K562 (cell line): ENCODE data around the gene CLDND1. TPM values are rescaled to one million over a fixed set of nuclear protein-coding genes. Genes with fewer than 3 reads are reported as not detected.

Source experiments
- ATAC-seq: fragments of 200-7000 bp; cut with Tn5 transposase; 3 replicates; pipeline ENCODE4 v1.9.1; 2020; ENCODE audit warnings: moderate library complexity
- BruUV-seq: library from RNA; stranded (reverse); fragments of 400-500 nt; replicated peaks from 2 replicates; lab custom pipeline; 2021; lab: Mats Ljungman, UMichigan
- CTCF ChIA-PET: fragments of 300-600 bp; formaldehyde crosslinking; extraction: SDS; loops from one replicate; lab custom pipeline; 2021; ENCODE audit warnings: low intra/inter-chr PET ratio; lab: Yijun Ruan, JAX
- POLR2A ChIA-PET: fragments of 300-600, 350-650 bp; sonication (Branson Sonifier 250); formaldehyde crosslinking; extraction: SDS; loops from one replicate; lab custom pipeline; 2021; ENCODE audit warnings: antibody characterized with exemption, inconsistent platforms; lab: Yijun Ruan, JAX
- DNase-seq, 4 experiments: peaks; one replicate each; pipeline versions ENCODE4 v3.0.0 to v3.0.0-alpha.2; 2011 to 2018; ENCODE audit warnings: low spot score in 3 of 4, mixed read lengths in 3 of 4; ENCODE audit errors: extremely low read depth in 1 of 4
- FAIRE-seq: peaks from 2 replicates; lab custom pipeline; 2011; peaks lifted over from hg19 to GRCh38; lab: Jason Lieb, UNC
- H2AFZ ChIP-seq: 2 replicates; pipeline ENCODE4 v1.6.0; 2011; ENCODE audit warnings: low read depth, low read length, control low read depth, inconsistent platforms
- H3K27ac ChIP-seq: fragments of 200-600 bp; 3 replicates; pipeline ENCODE4 v1.8.0; 2011; ENCODE audit warnings: low read depth, mild to moderate bottlenecking, control low read depth, inconsistent platforms, low read length, moderate library complexity, mixed read lengths; ENCODE audit errors: extremely low read depth
- H3K27me3 ChIP-seq, 2 experiments: fragments of 300-600 bp in 1 of 2; 2 replicates in 1 of 2; 3 replicates in 1 of 2; pipeline versions ENCODE4 v1.6.0 to v1.8.0; 2011; ENCODE audit warnings: inconsistent platforms in 2 of 2, low read length in 2 of 2, mild to moderate bottlenecking in 1 of 2, mixed read lengths in 1 of 2, moderate library complexity in 1 of 2; ENCODE audit not compliant: control insufficient read depth in 2 of 2, insufficient read depth in 2 of 2
- H3K36me3 ChIP-seq: fragments of 300-600 bp; 3 replicates; pipeline ENCODE4 v1.8.0; 2011; ENCODE audit warnings: mild to moderate bottlenecking, low read length, inconsistent platforms; ENCODE audit not compliant: control insufficient read depth, insufficient read depth
- H3K4me1 ChIP-seq, 2 experiments: fragments of 200-600 bp in 1 of 2; replicated peaks in 1 of 2; 2 replicates in 1 of 2; 3 replicates in 1 of 2; pipeline versions ENCODE4 v1.5.1 to v1.8.0; 2011; ENCODE audit warnings: inconsistent platforms in 2 of 2, low read length in 2 of 2, mild to moderate bottlenecking in 1 of 2, mixed read lengths in 1 of 2, moderate library complexity in 1 of 2; ENCODE audit not compliant: control insufficient read depth in 2 of 2, insufficient read depth in 2 of 2
- H3K4me2 ChIP-seq: 2 replicates; pipeline ENCODE4 v1.6.1; 2011; ENCODE audit warnings: low read length, control low read depth, inconsistent platforms, mixed read lengths; ENCODE audit not compliant: insufficient read depth
- H3K4me3 ChIP-seq: fragments of 200-600 bp; sonication (generic), shearing (Covaris generic); 2 replicates; pipeline ENCODE4 v1.5.1; 2016; ENCODE audit warnings: control low read depth, inconsistent platforms
- H3K79me2 ChIP-seq: fragments of 200-600 bp; 3 replicates; pipeline ENCODE4 v1.8.0; 2011; ENCODE audit warnings: low read length, inconsistent platforms; ENCODE audit not compliant: control insufficient read depth, insufficient read depth
- H3K9ac ChIP-seq, 2 experiments: 2 replicates each; pipeline versions ENCODE4 v1.6.0 to v1.6.1; 2011; ENCODE audit warnings: low read depth in 2 of 2, low read length in 2 of 2, control low read depth in 1 of 2, inconsistent platforms in 1 of 2, mild to moderate bottlenecking in 1 of 2, mixed read lengths in 1 of 2; ENCODE audit not compliant: insufficient read depth in 1 of 2
- H3K9me1 ChIP-seq: one replicate; pipeline ENCODE4 v1.6.0; 2011; ENCODE audit warnings: inconsistent platforms, mild to moderate bottlenecking, low read length, moderate library complexity; ENCODE audit not compliant: control insufficient read depth, insufficient read depth
- H3K9me3 ChIP-seq: replicated peaks from 2 replicates; pipeline ENCODE4 v1.5.1; 2011; ENCODE audit warnings: low read depth, low read length, inconsistent platforms; ENCODE audit not compliant: control insufficient read depth, insufficient read depth
- H4K20me1 ChIP-seq: replicated peaks from 2 replicates; pipeline ENCODE4 v1.6.1; 2011; ENCODE audit warnings: low read length, inconsistent platforms, mixed read lengths; ENCODE audit not compliant: control insufficient read depth, insufficient read depth
- CEBPG ChIP-seq, 3 experiments: fragments of 200-800 bp in 1 of 3; sonication (Bioruptor generic) in 1 of 3; sonication (generic) in 1 of 3; formaldehyde crosslinking in 1 of 3; IDR thresholded peaks in 2 of 3; conservative IDR thresholded peaks in 1 of 3; 2 replicates each; pipeline versions ENCODE4 v1.6.1 to v1.8.0; 2016 to 2022; ENCODE audit warnings: missing compliant biosample characterization in 2 of 3, missing genetic modification characterization in 2 of 3, mild to moderate bottlenecking in 1 of 3, missing genetic modification reagents in 1 of 3
- HIVEP1 ChIP-seq: fragments of 250-450 bp; sonication (Bioruptor Pico); IDR thresholded peaks from 2 replicates; pipeline ENCODE4 v1.4.0; 2020; ENCODE audit warnings: mild to moderate bottlenecking
- PHTF2 ChIP-seq: fragments of 250-450 bp; sonication (Bioruptor Pico); IDR thresholded peaks from 2 replicates; pipeline ENCODE4 v1.5.0; 2021; ENCODE audit warnings: mild to moderate bottlenecking
- ZNF140 ChIP-seq: fragments of 250-450 bp; sonication (Bioruptor Pico); IDR thresholded peaks from 2 replicates; pipeline ENCODE4 v1.8.0; 2021; ENCODE audit warnings: moderate library complexity, mild to moderate bottlenecking, inconsistent platforms
- ZNF57 ChIP-seq: fragments of 450-650 bp; formaldehyde crosslinking; IDR thresholded peaks from 2 replicates; pipeline ENCODE4 v1.4.0; 2020; ENCODE audit warnings: mild to moderate bottlenecking, moderate library complexity
- WGBS: fragments of 100-300 bp; shearing (Covaris generic); methylation state at CpG from one replicate; pipeline ENCODE4 v1.1.6; 2016; ENCODE audit warnings: low coverage, mixed read lengths; ENCODE audit not compliant: insufficient coverage; ENCODE audit errors: missing lambda C conversion rate; 5-methylcytosine and 5-hydroxymethylcytosine counted together
- in situ Hi-C: fragments of 300-500 bp; cut with MboI; formaldehyde crosslinking; loops from 4 replicates; pipeline ENCODE4 v1.15.0; 2018; ENCODE audit warnings: inconsistent platforms, mixed read lengths
- intact Hi-C: fragments of 100-400 bp; cut with micrococcal nuclease; formaldehyde crosslinking; loops from 2 replicates; pipeline ENCODE4 v1.14.2; 2022
- polyA plus RNA-seq, 8 experiments: library from polyadenylated mRNA; depleted of rRNA in 4 of 8; stranded (reverse) in 5 of 8; unstranded in 3 of 8; fragments of >200 nt; fragmentation: Nextera tagmentation in 2 of 8; fragmentation: Illumina TruSeq in 1 of 8; extraction: Ambion mirVana in 2 of 8; extraction: Trizol in 1 of 8; gene quantifications; 2 replicates each; pipeline versions ENCODE4 v1.2.1 to v1.2.3, GENCODE V29; 2011 to 2014; ENCODE audit warnings: inconsistent platforms in 1 of 8, missing spikeins in 1 of 8
- total RNA-seq, 7 experiments: library from RNA; depleted of rRNA in 6 of 7; stranded (reverse); fragments of >200 nt in 6 of 7; fragmentation: Illumina TruSeq in 2 of 7; extraction: Trizol in 2 of 7; gene quantifications; 2 replicates each; pipeline versions ENCODE4 v1.2.1 to v1.2.3, GENCODE V29; 2011 to 2021; ENCODE audit warnings: low replicate concordance in 1 of 7
- TF ChIP-seq, protein P1 (sequence below): fragments of 250-450 bp; sonication (Bioruptor Pico); IDR thresholded peaks from 2 replicates; pipeline ENCODE4 v1.4.0; 2020; ENCODE audit warnings: mild to moderate bottlenecking, moderate library complexity
- TF ChIP-seq, protein P2 (sequence below), 3 experiments: fragments of 200-800 bp in 1 of 3; fragments of 250-450 bp in 1 of 3; fragments of 450-650 bp in 1 of 3; sonication (Bioruptor Pico) in 1 of 3; sonication (Bioruptor generic) in 1 of 3; formaldehyde crosslinking in 1 of 3; IDR thresholded peaks; 2 replicates each; pipeline versions ENCODE4 v1.6.1 to v1.8.0; 2016 to 2022; ENCODE audit warnings: mild to moderate bottlenecking in 2 of 3, missing genetic modification characterization in 2 of 3, missing compliant biosample characterization in 1 of 3, moderate library complexity in 1 of 3

CLDND1 gene
- total and polyA plus RNA-seq, 9 of the 15 experiments (the other 6 are each of a cell fraction or from before 2014, with no cell fraction given) = 29.2 to 141 (median 60.7) TPM

DNA sequence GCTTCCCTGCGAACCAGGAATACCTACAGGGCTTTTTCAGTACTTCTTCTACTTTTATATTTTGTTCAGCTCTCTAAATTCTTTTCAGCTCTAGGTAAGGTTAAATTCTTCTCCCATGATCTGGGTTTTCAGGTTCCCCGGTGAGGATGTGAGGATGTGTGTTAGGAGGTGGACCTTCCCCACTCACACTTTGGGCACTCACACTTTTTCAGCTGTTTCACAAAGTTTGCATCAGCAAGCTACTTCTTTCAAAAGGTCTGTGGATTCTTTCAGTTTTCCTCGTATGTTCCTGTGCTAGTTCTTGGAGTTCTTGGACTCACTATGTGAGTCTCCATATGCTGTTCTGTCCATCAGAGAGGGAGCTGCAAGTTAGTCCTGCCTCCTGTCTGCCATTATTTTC lies 39.1 kb downstream of the CLDND1 start:
- CTCF ChIA-PET = no interaction called here
- no peak for DNase-seq
- POLR2A ChIA-PET = interaction anchor here (1.2 kb wide), 1 partner anchor 104 kb away, joined by 3 read pairs; no protein-coding TSS in a partner anchor
- TF ChIP-seq, protein P1, sequence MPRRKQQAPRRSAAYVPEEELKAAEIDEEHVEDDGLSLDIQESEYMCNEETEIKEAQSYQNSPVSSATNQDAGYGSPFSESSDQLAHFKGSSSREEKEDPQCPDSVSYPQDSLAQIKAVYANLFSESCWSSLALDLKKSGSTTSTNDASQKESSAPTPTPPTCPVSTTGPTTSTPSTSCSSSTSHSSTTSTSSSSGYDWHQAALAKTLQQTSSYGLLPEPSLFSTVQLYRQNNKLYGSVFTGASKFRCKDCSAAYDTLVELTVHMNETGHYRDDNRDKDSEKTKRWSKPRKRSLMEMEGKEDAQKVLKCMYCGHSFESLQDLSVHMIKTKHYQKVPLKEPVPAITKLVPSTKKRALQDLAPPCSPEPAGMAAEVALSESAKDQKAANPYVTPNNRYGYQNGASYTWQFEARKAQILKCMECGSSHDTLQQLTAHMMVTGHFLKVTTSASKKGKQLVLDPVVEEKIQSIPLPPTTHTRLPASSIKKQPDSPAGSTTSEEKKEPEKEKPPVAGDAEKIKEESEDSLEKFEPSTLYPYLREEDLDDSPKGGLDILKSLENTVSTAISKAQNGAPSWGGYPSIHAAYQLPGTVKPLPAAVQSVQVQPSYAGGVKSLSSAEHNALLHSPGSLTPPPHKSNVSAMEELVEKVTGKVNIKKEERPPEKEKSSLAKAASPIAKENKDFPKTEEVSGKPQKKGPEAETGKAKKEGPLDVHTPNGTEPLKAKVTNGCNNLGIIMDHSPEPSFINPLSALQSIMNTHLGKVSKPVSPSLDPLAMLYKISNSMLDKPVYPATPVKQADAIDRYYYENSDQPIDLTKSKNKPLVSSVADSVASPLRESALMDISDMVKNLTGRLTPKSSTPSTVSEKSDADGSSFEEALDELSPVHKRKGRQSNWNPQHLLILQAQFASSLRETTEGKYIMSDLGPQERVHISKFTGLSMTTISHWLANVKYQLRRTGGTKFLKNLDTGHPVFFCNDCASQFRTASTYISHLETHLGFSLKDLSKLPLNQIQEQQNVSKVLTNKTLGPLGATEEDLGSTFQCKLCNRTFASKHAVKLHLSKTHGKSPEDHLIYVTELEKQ = no peak
- TF ChIP-seq ZNF140 = no peak
- no peak for TF ChIP-seq ZNF57 (CRISPR knock-in tag)
- peak; percentile 32; the same call in 1 of the 2 replicates for TF ChIP-seq CEBPG (CRISPR knock-in tag; IDR thresholded peaks at IDR 0.05)
- no peak for TF ChIP-seq CEBPG (tag; conservative IDR thresholded peaks at IDR 0.05 in 1 of 2, IDR thresholded peaks at IDR 0.05 in 1 of 2)
- TF ChIP-seq PHTF2 = no peak
- TF ChIP-seq HIVEP1 = no peak
- TF ChIP-seq, protein P2, sequence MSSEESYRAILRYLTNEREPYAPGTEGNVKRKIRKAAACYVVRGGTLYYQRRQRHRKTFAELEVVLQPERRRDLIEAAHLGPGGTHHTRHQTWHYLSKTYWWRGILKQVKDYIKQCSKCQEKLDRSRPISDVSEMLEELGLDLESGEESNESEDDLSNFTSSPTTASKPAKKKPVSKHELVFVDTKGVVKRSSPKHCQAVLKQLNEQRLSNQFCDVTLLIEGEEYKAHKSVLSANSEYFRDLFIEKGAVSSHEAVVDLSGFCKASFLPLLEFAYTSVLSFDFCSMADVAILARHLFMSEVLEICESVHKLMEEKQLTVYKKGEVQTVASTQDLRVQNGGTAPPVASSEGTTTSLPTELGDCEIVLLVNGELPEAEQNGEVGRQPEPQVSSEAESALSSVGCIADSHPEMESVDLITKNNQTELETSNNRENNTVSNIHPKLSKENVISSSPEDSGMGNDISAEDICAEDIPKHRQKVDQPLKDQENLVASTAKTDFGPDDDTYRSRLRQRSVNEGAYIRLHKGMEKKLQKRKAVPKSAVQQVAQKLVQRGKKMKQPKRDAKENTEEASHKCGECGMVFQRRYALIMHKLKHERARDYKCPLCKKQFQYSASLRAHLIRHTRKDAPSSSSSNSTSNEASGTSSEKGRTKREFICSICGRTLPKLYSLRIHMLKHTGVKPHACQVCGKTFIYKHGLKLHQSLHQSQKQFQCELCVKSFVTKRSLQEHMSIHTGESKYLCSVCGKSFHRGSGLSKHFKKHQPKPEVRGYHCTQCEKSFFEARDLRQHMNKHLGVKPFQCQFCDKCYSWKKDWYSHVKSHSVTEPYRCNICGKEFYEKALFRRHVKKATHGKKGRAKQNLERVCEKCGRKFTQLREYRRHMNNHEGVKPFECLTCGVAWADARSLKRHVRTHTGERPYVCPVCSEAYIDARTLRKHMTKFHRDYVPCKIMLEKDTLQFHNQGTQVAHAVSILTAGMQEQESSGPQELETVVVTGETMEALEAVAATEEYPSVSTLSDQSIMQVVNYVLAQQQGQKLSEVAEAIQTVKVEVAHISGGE (CRISPR knock-in tag; IDR thresholded peaks at IDR 0.05) = no peak
- TF ChIP-seq, all 486 proteins: peak for 1
- no peaks in the 10 kb centered on the region for H3K79me2 ChIP-seq
- no peak for FAIRE-seq
- no peak overlapping the region for H3K4me3 ChIP-seq
- no peaks in the 10 kb centered on the region for H3K9me3 ChIP-seq
- BruUV-seq = no TSS peak
- H3K4me1 ChIP-seq = peaks cover 0 to 7% of the 10 kb centered on the region in 2 experiments; a peak in 3 of 5 replicates
- H2AFZ ChIP-seq = no peak overlapping the region
- no peaks in the 10 kb centered on the region for H3K36me3 ChIP-seq
- in situ Hi-C loops (no loop called here), intact Hi-C loops (no loop called here)
- no peaks in the 10 kb centered on the region for H4K20me1 ChIP-seq
- ATAC-seq = peak; percentile 69
- H3K4me2 ChIP-seq = no peak overlapping the region
- H3K27me3 ChIP-seq = no peaks in the 10 kb centered on the region
- WGBS = 6% methylated on average over 3 of the region's 3 CpGs
- no peak overlapping the region for H3K27ac ChIP-seq
- H3K9me1 ChIP-seq = no peaks in the 10 kb centered on the region
- no peak overlapping the region for H3K9ac ChIP-seq
